Measurements from ENCODE around the gene SOCS2.
"Not testable (repeated sequence)": the region's sequence is repeated elsewhere in the genome, so short reads cannot be mapped to it uniquely, and the experiment has no call there.

The SOCS2 gene

GRCh38 chr12:93571925-93572711 is at the start of gene SOCS2:
SOCS2 (plus strand) TSS chr12:93572675; CDS start chr12:93572898, 223 bp downstream.
- DNase-seq = no peak

GRCh38 chr12:93524386-93525133 is 47.9 kb upstream of the SOCS2 start:
- no peak for DNase-seq

- DNase-seq = no peak
These were observed 45.6 kb upstream of the SOCS2 start for GRCh38 chr12:93526786-93527428.

- no peak for DNase-seq
These were observed 42.1 kb upstream of the SOCS2 start for GRCh38 chr12:93530358-93530757.

- no peak for DNase-seq
These were observed 39.2 kb upstream of the SOCS2 start for GRCh38 chr12:93533310-93533709.

- no peak for DNase-seq
These were observed 36.2 kb upstream of the SOCS2 start for GRCh38 chr12:93536111-93536765.

- no peak for DNase-seq
These were observed 35.5 kb upstream of the SOCS2 start for GRCh38 chr12:93536766-93537488.

- no peak for DNase-seq
These were observed 34.7 kb upstream of the SOCS2 start for GRCh38 chr12:93537769-93538168.

GRCh38 chr12:93539821-93540220 is 32.7 kb upstream of the SOCS2 start:
- no peak for DNase-seq

GRCh38 chr12:93540466-93540865 is 32.0 kb upstream of the SOCS2 start:
- no peak for DNase-seq

GRCh38 chr12:93541578-93542225 is 30.8 kb upstream of the SOCS2 start:
- no peak for DNase-seq

- no peak for DNase-seq
These were observed 24.7 kb upstream of the SOCS2 start for GRCh38 chr12:93547778-93548177.

- no peak for DNase-seq
These were observed 23.3 kb upstream of the SOCS2 start for GRCh38 chr12:93549174-93549573.

- DNase-seq = no peak
These were observed 21.5 kb upstream of the SOCS2 start for GRCh38 chr12:93550748-93551611.

GRCh38 chr12:93552427-93552826 is 20.0 kb upstream of the SOCS2 start:
- no peak for DNase-seq

- not testable (repeated sequence) for DNase-seq
These were observed 14.6 kb upstream of the SOCS2 start for GRCh38 chr12:93557879-93558278.

GRCh38 chr12:93558685-93559084 is 13.8 kb upstream of the SOCS2 start:
- not testable (repeated sequence) for DNase-seq

- no peak for DNase-seq
These were observed 8.5 kb upstream of the SOCS2 start for GRCh38 chr12:93563807-93564538.

GRCh38 chr12:93565760-93566159 is 6.7 kb upstream of the SOCS2 start:
- DNase-seq = no peak

GRCh38 chr12:93567174-93567573 is 5.3 kb upstream of the SOCS2 start:
- DNase-seq = no peak

Data from femur (tissue), 1 donor.